ENCODE results near the gene TRA2B.

GRCh38 chr3:185887066-185887465 lies 50.7 kb downstream of the TRA2B start:
- TF ChIP-seq CTCF (IDR thresholded peaks at IDR 0.05; ENCODE audit: control extremely low read depth in 1 of 3, insufficient read depth in 1 of 3, low read depth in 1 of 3, low read length in 3 of 3) (no peak), ATF2 (IDR thresholded peaks at IDR 0.05; ENCODE audit: low read length) (no peak), RAD21 (IDR thresholded peaks at IDR 0.05 in 1 of 2, conservative IDR thresholded peaks at IDR 0.05 in 1 of 2; ENCODE audit: low read depth in 2 of 2, low read length in 2 of 2) (no peak), CBX5 (IDR thresholded peaks at IDR 0.05; ENCODE audit: low read depth, low read length) (no peak)

All from H1 (cell line).